ENCODE measurements around the gene DNTT.

DNTT gene

GRCh38 chr10:96310321-96310669, 6.1 kb downstream of the DNTT start:
- no peak for DNase-seq

GRCh38 chr10:96311180-96311715, 7.0 kb downstream of the DNTT start:
- no peak for DNase-seq

- DNase-seq: no peak
Measured at GRCh38 chr10:96313344-96313743, 9.1 kb downstream of the DNTT start.

GRCh38 chr10:96317067-96317833, 13.0 kb downstream of the DNTT start:
- DNase-seq: no peak

GRCh38 chr10:96319754-96320474, 15.7 kb downstream of the DNTT start:
- DNase-seq: no peak

- DNase-seq: no peak
Measured at GRCh38 chr10:96321822-96322221, 17.6 kb downstream of the DNTT start.

GRCh38 chr10:96322275-96322674, 18.0 kb downstream of the DNTT start:
- DNase-seq: no peak

- DNase-seq: no peak
Measured at GRCh38 chr10:96324447-96324846, 20.2 kb downstream of the DNTT start.

- peak in 1 of 5 experiments; percentile 49 for DNase-seq
Measured at GRCh38 chr10:96325719-96326373, 21.6 kb downstream of the DNTT start.

GRCh38 chr10:96327462-96327861, 23.2 kb downstream of the DNTT start:
- DNase-seq: no peak

GRCh38 chr10:96333101-96333500, 28.9 kb downstream of the DNTT start:
- DNase-seq: peak in 1 of 5 experiments; percentile 39

GRCh38 chr10:96334616-96335526, 30.6 kb downstream of the DNTT start:
- no peak for DNase-seq

- DNase-seq: no peak
Measured at GRCh38 chr10:96337106-96337505, 32.9 kb downstream of the DNTT start.

GRCh38 chr10:96338279-96338925, 34.2 kb downstream of the DNTT start:
- no peak for DNase-seq

- no peak for DNase-seq
Measured at GRCh38 chr10:96339383-96339782, 35.1 kb downstream of the DNTT start.

GRCh38 chr10:96339956-96340904, 36.0 kb downstream of the DNTT start:
- peak in 2 of 5 experiments; percentile 34 to 71 for DNase-seq

GRCh38 chr10:96341219-96342182, 37.3 kb downstream of the DNTT start:
- peak in 1 of 5 experiments; percentile 34 for DNase-seq

- no peak for DNase-seq
Measured at GRCh38 chr10:96342402-96342801, 38.2 kb downstream of the DNTT start.

GRCh38 chr10:96344178-96344577, 39.9 kb downstream of the DNTT start:
- no peak for DNase-seq
